ENCODE measurements around the gene ZNF574.

DNA sequence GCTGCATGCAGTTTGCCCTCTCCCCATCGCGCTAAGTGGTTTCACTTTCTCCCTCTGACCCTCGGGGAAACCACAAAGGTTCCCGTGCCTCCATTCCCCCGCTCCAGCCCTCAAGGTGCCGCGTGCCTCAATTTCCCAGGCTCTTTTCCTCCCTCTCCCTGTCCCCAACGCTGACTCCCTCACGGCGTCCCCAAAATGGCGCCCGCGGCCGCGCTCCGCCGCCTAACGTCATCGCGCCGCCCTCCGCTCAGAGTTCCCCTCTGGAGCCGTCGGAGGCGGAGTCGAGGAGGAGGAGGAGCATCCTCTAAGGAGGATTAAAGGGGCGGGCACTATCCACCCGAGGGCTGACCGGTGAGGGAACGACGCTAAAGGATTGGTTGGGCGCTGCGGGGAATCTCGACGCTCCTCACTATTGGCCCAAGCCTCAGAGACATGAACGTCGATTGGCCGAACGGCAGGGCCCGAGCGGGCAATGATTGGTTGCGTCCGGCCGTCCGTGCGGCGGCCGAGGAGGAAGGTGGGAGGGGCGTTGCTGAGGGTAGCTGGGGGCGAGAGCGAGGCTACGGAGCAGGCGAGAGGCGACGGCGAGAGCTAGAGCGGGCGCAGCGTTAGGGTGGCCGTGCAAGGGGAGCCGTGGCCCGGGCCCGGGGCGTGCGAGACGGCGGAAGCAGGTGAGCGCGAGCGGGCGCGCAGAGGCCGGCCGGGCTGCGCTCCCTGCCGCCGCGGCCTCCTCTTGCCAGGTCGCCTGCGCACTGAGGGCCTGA is at the start of gene ZNF574:
- TF ChIP-seq, protein P1, sequence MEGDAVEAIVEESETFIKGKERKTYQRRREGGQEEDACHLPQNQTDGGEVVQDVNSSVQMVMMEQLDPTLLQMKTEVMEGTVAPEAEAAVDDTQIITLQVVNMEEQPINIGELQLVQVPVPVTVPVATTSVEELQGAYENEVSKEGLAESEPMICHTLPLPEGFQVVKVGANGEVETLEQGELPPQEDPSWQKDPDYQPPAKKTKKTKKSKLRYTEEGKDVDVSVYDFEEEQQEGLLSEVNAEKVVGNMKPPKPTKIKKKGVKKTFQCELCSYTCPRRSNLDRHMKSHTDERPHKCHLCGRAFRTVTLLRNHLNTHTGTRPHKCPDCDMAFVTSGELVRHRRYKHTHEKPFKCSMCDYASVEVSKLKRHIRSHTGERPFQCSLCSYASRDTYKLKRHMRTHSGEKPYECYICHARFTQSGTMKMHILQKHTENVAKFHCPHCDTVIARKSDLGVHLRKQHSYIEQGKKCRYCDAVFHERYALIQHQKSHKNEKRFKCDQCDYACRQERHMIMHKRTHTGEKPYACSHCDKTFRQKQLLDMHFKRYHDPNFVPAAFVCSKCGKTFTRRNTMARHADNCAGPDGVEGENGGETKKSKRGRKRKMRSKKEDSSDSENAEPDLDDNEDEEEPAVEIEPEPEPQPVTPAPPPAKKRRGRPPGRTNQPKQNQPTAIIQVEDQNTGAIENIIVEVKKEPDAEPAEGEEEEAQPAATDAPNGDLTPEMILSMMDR (IDR thresholded peaks at IDR 0.05), result no peak
- TF ChIP-seq SIN3A (IDR thresholded peaks at IDR 0.05; ENCODE audit: borderline replicate concordance, insufficient read depth, low read depth, low read length), result no peak
- peak; percentile 66; the same call in 1 of the 2 replicates for TF ChIP-seq POLR2AphosphoS5 (IDR thresholded peaks at IDR 0.05; ENCODE audit: low read depth, low read length)
- TF ChIP-seq TCF7L2 (IDR thresholded peaks at IDR 0.05; ENCODE audit: low read depth, low read length), result no peak
- TF ChIP-seq, protein P2, sequence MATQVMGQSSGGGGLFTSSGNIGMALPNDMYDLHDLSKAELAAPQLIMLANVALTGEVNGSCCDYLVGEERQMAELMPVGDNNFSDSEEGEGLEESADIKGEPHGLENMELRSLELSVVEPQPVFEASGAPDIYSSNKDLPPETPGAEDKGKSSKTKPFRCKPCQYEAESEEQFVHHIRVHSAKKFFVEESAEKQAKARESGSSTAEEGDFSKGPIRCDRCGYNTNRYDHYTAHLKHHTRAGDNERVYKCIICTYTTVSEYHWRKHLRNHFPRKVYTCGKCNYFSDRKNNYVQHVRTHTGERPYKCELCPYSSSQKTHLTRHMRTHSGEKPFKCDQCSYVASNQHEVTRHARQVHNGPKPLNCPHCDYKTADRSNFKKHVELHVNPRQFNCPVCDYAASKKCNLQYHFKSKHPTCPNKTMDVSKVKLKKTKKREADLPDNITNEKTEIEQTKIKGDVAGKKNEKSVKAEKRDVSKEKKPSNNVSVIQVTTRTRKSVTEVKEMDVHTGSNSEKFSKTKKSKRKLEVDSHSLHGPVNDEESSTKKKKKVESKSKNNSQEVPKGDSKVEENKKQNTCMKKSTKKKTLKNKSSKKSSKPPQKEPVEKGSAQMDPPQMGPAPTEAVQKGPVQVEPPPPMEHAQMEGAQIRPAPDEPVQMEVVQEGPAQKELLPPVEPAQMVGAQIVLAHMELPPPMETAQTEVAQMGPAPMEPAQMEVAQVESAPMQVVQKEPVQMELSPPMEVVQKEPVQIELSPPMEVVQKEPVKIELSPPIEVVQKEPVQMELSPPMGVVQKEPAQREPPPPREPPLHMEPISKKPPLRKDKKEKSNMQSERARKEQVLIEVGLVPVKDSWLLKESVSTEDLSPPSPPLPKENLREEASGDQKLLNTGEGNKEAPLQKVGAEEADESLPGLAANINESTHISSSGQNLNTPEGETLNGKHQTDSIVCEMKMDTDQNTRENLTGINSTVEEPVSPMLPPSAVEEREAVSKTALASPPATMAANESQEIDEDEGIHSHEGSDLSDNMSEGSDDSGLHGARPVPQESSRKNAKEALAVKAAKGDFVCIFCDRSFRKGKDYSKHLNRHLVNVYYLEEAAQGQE (IDR thresholded peaks at IDR 0.05; ENCODE audit: insufficient read depth in 1 of 2, low read depth in 2 of 2, low read length in 1 of 2), result no peak
